BLaER1 (cell line): ENCODE measurements around the gene SLC8B1.
"Not testable (repeated sequence)": the region's sequence is repeated elsewhere in the genome, so short reads cannot be mapped to it uniquely, and the experiment has no call there.

ENCODE experiments used
- H3K27ac ChIP-seq: shearing (Covaris generic); formaldehyde crosslinking; 2 replicates; pipeline ENCODE4 v1.8.1; 2022
- H3K27me3 ChIP-seq: shearing (Covaris generic); formaldehyde crosslinking; 2 replicates; pipeline ENCODE4 v1.8.1; 2022
- H3K36me3 ChIP-seq: shearing (Covaris generic); formaldehyde crosslinking; 2 replicates; pipeline ENCODE4 v1.8.1; 2022
- H3K4me1 ChIP-seq: shearing (Covaris generic); formaldehyde crosslinking; 2 replicates; pipeline ENCODE4 v1.8.1; 2022
- H3K4me2 ChIP-seq: shearing (Covaris generic); formaldehyde crosslinking; 2 replicates; pipeline ENCODE4 v1.8.1; 2022
- H3K4me3 ChIP-seq: shearing (Covaris generic); formaldehyde crosslinking; 2 replicates; pipeline ENCODE4 v1.8.1; 2022
- H3K9ac ChIP-seq: shearing (Covaris generic); formaldehyde crosslinking; 2 replicates; pipeline ENCODE4 v1.8.1; 2022
- H3K9me3 ChIP-seq: shearing (Covaris generic); formaldehyde crosslinking; 2 replicates; pipeline ENCODE4 v1.8.1; 2022
- H4K20me1 ChIP-seq: shearing (Covaris generic); formaldehyde crosslinking; 2 replicates; pipeline ENCODE4 v1.8.1; 2022
- Cebpa-rat ChIP-seq: shearing (Covaris generic); IDR thresholded peaks from 2 replicates; pipeline ENCODE4 v1.8.1; 2022

Gene SLC8B1

DNA sequence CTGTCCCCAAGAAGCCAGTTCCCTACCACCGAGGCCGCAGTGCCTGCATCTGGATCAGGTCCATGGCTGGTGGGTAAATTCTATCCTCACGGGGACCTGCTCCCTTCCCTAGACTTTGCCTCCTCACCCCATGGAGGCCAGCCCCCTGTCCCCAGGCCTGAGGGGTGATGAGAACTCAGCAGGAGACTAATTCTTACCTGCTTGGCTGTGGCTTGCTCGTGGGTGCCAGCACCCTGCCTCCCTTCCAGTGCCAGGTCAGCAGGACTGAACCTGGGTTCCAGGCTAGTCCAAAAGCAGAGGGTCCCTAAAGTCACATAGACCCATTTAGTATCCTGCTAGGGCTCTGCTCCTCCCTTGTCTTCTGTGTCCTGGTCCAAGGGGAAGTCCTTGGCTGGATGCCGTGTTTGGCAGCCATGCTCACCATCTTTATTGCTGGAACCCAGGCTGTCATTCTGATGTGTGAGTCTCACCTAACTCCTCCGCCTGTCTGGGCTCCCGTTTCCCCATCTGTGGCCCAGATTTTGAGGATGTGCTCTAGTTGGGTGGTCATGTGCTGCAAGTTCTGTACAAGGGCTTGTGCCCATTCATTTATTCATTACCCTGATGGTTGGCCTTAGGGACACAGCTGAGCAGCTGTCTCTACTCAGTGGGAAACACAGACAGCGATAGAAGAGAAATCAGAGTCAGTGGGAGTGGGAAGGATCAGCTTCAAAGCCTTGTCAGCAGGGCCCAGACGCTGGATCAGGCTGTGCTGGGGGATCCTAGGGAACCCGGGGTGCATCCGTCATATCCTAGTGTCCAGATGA, 24.4 kb upstream of the SLC8B1 start:
- TF ChIP-seq Cebpa-rat = no peak
- Histone ChIP-seq H3K27ac (peak overlapping the region; percentile 77), H4K20me1 (peaks cover 16% of the 10 kb centered on the region), H3K9ac (peak overlapping the region; percentile 75), H3K36me3 (no peaks in the 10 kb centered on the region), H3K27me3 (no peaks in the 10 kb centered on the region), H3K4me2 (peak overlapping the region; percentile 96), H3K4me1 (peaks cover 24% of the 10 kb centered on the region), H3K4me3 (peak overlapping the region; percentile 81), H3K9me3 (no peaks in the 10 kb centered on the region)

DNA sequence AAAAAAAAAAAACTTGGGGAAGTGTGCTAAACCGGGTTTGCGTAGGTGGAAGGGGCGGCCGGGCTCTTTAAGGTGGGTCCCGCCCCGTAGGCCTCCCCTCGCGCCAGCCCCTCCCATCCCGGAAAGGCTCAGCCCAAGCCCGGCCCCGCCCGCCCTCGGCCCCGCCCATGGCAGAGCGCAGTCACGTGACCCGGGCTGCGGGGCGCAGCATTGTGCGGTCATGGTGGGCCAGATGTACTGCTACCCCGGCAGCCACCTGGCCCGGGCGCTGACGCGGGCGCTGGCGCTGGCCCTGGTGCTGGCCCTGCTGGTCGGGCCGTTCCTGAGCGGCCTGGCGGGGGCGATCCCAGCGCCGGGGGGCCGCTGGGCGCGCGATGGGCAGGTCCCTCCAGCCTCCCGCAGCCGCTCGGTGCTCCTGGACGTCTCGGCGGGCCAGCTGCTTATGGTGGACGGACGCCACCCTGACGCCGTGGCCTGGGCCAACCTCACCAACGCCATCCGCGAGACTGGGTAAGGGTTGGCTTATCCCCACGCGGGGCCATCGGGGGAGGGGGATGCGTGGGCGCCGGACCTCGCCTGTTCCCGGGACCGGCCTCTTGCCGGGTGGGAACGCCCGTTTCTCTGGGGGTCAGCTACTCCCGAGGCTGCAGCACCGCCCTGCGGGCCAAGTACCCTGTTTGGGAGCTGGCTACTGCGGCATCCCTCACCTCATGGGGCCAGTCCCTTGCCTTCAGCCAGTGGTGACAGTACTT, 23.6 kb upstream of the SLC8B1 start, which contains the start of gene PLBD2:
Gene PLBD2 (plus strand): TSS at position 207 of the 752 bp plus-strand sequence. CDS start 14 bp downstream, at position 221.
- H3K4me2 ChIP-seq = peak within 1 kb of the TSS; percentile 96
- TF ChIP-seq Cebpa-rat = no peak
- peak within 1 kb of the TSS; percentile 77 for H3K27ac ChIP-seq
- H3K9me3 ChIP-seq = no peaks in the 10 kb centered on the region
- H3K27me3 ChIP-seq = no peaks in the 10 kb centered on the region
- peak within 1 kb of the TSS; percentile 75 for H3K9ac ChIP-seq
- H4K20me1 ChIP-seq = peaks cover 16% of the 10 kb centered on the region
- peaks cover 24% of the 10 kb centered on the region for H3K4me1 ChIP-seq
- peak within 1 kb of the TSS; percentile 81 for H3K4me3 ChIP-seq
- H3K36me3 ChIP-seq = no peaks in the 10 kb centered on the region

DNA sequence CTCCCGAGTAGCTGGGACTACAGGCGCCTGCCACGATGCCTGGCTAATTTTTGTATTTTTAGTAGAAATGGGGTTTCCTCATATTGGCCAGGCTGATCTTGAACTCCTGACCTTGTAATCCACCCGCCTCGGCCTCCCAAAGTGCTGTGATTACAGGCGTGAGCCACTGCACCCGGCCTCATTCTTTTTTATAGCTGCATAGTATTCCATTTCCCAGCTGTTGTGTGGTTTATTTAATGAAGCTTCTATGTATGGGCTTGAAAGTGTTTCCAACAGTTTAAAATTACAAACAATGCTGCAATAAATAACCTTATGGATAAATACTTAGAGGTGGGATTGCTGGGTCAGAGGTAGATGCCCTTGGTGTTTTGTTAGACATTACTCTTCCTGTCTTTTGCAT, 19.3 kb upstream of the SLC8B1 start:
- not testable (repeated sequence) for H3K4me3 ChIP-seq, H3K27me3 ChIP-seq, H3K9me3 ChIP-seq, H3K36me3 ChIP-seq, H4K20me1 ChIP-seq, H3K4me2 ChIP-seq, H3K9ac ChIP-seq, H3K27ac ChIP-seq
- H3K4me1 ChIP-seq = peaks cover 14% of the 10 kb centered on the region

DNA sequence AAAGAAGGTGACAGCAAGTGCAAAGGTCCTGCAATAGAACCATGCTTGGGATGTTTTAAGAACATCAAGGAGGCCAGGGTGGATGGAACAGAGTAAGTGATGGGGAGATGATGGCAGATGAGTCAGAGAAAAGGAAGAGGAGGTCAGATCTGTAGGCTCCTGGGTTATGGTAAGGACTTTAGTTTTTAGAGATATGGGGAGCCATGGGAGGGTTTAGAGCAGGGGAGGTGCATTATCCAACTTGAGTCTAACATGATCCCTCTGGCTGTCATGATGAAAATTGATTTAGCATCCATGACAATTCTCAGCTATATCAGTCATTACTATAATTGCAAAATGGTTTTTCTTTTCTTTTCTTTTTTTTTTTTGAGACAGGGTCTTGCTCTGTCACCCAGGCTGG, 16.2 kb upstream of the SLC8B1 start:
- no peaks in the 10 kb centered on the region for H3K9me3 ChIP-seq
- H3K27me3 ChIP-seq = no peaks in the 10 kb centered on the region
- H3K36me3 ChIP-seq = no peaks in the 10 kb centered on the region
- no peak overlapping the region for H3K4me3 ChIP-seq
- H3K4me1 ChIP-seq = no peaks in the 10 kb centered on the region
- no peaks in the 10 kb centered on the region for H4K20me1 ChIP-seq
- H3K27ac ChIP-seq = no peak overlapping the region
- H3K9ac ChIP-seq = no peak overlapping the region
- no peak for TF ChIP-seq Cebpa-rat
- H3K4me2 ChIP-seq = no peak overlapping the region

DNA sequence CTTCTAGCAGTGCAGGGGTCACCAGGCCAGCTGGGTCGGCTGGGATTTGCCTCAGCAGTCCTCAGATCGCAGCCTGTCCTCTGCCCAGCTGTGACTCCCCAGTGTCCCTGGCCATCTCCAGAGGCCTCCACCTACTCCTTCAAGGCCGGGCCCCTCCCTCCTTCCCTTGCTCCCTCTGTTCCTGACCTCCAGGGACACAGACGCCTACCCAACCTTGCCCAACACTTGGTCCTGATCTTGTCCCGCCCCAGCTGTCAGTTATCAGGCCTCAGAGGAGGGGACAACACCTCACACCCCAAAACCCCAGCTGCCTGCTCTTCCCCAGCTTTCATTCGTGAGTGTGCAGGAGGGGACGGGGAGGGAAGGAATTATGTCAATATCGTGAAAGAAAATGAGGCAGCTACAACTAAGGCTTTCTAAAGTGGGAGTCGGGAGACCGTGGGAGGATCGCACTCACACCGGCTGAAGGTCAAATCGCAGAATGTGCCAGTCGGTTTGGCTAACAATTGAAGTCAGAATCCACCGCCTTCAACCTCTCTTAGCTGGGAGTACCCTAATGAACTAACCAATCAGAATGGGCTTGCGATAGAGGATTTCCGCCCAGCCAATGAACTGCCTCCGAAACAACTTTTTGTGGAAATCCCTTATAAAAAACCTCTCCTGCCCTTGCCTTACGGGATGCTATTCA, 14.1 kb upstream of the SLC8B1 start:
- H3K27ac ChIP-seq = no peak overlapping the region
- no peaks in the 10 kb centered on the region for H3K4me1 ChIP-seq
- no peak for TF ChIP-seq Cebpa-rat
- H4K20me1 ChIP-seq = no peaks in the 10 kb centered on the region
- no peak overlapping the region for H3K9ac ChIP-seq
- no peaks in the 10 kb centered on the region for H3K27me3 ChIP-seq
- H3K36me3 ChIP-seq = no peaks in the 10 kb centered on the region
- no peaks in the 10 kb centered on the region for H3K9me3 ChIP-seq
- no peak overlapping the region for H3K4me2 ChIP-seq
- H3K4me3 ChIP-seq = no peak overlapping the region

DNA sequence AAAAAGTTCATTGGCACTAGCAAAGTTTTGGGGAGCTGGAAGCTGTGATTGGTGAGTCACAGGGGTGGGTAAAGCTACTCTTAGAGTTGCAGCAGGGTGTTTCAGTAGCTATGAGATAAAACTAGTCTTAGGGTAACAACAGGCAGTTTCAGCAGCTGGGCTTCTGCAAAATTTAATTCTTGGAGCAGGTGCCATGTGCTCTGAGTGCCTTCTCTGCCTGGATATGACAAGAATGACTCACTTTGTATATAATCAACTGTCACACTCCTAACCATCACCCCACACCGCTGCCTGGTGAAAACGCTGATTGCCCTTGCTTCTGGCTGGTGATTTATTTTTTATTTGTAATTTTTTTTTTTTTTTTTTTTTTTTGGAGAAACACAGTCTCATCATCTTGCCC, 13.0 kb upstream of the SLC8B1 start:
- no peaks in the 10 kb centered on the region for H4K20me1 ChIP-seq
- H3K36me3 ChIP-seq = no peaks in the 10 kb centered on the region
- no peak for TF ChIP-seq Cebpa-rat
- H3K4me3 ChIP-seq = no peak overlapping the region
- H3K27me3 ChIP-seq = no peaks in the 10 kb centered on the region
- H3K9ac ChIP-seq = no peak overlapping the region
- H3K9me3 ChIP-seq = no peaks in the 10 kb centered on the region
- H3K27ac ChIP-seq = no peak overlapping the region
- H3K4me2 ChIP-seq = no peak overlapping the region
- no peaks in the 10 kb centered on the region for H3K4me1 ChIP-seq

DNA sequence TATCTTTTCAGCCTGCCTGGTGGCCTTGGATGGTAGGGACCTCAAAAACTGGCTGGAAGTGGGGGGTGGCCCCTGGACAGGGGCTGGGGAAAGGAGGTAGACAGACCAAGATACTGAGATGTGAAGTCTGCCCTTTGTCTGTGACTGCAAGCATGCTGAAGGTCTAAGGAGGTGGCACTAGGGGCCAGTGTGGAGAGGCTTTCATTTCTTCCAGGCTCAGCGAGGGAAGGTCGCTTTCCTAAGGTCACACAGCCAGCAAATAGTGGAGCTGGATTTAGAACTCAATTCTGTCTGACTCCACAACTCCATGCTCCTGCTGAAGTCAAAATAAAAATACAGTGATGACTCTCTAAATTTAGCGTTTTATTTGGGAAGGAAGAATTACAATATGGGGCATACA, 12.2 kb upstream of the SLC8B1 start:
- Histone ChIP-seq H4K20me1 (no peaks in the 10 kb centered on the region), H3K4me3 (no peak overlapping the region), H3K27me3 (no peaks in the 10 kb centered on the region), H3K27ac (no peak overlapping the region), H3K4me2 (no peak overlapping the region), H3K36me3 (no peaks in the 10 kb centered on the region), H3K9ac (no peak overlapping the region), H3K4me1 (no peaks in the 10 kb centered on the region), H3K9me3 (no peaks in the 10 kb centered on the region)
- no peak for TF ChIP-seq Cebpa-rat

DNA sequence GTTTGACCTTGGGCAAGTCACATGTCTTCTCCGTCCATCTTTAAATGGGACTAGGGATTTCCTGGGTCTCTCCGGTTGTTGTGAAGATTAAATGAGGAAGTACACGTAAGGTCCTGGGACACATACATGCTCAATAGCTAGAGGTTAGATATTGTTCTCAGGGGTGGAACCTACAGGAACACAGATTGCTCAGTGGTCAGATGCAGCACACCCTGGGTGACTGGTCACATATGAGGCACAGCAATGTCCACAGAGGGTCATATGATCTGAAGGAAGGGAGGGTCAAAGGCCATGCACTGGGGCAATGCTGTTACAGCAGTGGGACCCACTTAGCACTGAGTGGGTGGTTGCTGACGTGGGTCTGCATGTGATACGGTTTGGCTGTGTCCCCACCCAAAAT, 11.4 kb upstream of the SLC8B1 start:
- Histone ChIP-seq H3K4me1 (no peaks in the 10 kb centered on the region), H3K27me3 (no peaks in the 10 kb centered on the region), H4K20me1 (no peaks in the 10 kb centered on the region), H3K9me3 (no peaks in the 10 kb centered on the region), H3K27ac (no peak overlapping the region), H3K36me3 (no peaks in the 10 kb centered on the region), H3K4me2 (no peak overlapping the region), H3K9ac (no peak overlapping the region), H3K4me3 (no peak overlapping the region)
- no peak for TF ChIP-seq Cebpa-rat

DNA sequence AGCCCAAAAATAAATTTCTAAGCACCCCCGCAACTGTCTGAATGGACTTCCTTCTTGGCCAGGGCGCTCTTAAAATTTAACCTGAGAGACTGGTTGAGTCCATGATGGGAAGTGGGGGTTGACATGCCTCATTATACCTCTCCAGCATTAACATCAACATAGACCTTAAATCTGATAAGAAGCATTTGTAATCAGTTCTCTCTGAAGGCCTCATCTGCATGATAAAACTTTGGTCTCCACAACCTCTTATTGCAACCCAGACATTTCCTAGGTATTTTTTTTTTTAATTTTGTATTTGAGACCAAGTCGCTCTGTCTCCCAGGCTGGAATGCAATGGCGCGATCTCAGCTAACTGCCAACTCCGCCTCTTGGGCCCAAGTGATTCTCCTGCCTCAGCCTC, 10.4 kb upstream of the SLC8B1 start:
- no peak overlapping the region for H3K9ac ChIP-seq

DNA sequence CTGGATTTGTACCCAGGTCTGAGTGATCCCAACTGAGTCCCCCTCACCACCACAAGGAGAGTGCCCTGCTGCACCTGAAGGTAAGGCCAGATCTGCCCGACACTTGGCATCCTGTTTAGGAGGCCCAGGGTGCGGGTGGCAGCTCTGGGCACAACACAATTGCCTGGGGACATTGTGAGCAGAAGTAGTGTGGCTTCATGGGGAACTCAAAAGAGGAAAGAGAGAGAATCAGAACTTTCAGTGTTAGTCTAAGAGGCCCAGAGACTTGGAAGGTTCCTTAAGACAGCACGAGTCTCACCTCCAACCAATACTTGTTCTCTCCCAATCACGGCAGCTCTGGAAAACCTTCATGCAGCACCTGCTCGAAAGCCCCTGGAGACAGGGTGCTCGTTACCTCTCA, 6.6 kb upstream of the SLC8B1 start:
- no peaks in the 10 kb centered on the region for H4K20me1 ChIP-seq
- H3K27ac ChIP-seq = no peak overlapping the region
- no peak for TF ChIP-seq Cebpa-rat
- H3K4me2 ChIP-seq = no peak overlapping the region
- no peaks in the 10 kb centered on the region for H3K4me1 ChIP-seq
- H3K9ac ChIP-seq = no peak overlapping the region
- H3K27me3 ChIP-seq = no peaks in the 10 kb centered on the region
- H3K9me3 ChIP-seq = no peaks in the 10 kb centered on the region
- H3K36me3 ChIP-seq = no peaks in the 10 kb centered on the region
- H3K4me3 ChIP-seq = no peak overlapping the region

More for the DNA sequence above, 10.4 kb upstream of the SLC8B1 start:
- TF ChIP-seq Cebpa-rat = no peak
- H3K4me2 ChIP-seq = no peak overlapping the region
- no peak overlapping the region for H3K4me3 ChIP-seq
- no peaks in the 10 kb centered on the region for H3K4me1 ChIP-seq
- H3K27me3 ChIP-seq = no peaks in the 10 kb centered on the region
- no peaks in the 10 kb centered on the region for H3K36me3 ChIP-seq
- no peak overlapping the region for H3K27ac ChIP-seq
- H3K9me3 ChIP-seq = no peaks in the 10 kb centered on the region
- no peaks in the 10 kb centered on the region for H4K20me1 ChIP-seq
